Lower leg skin (tissue), 3 donors: ENCODE data around the gene METRN.

Experiments
- CTCF ChIP-seq, 3 donors: fragments of 450-650 bp; IDR thresholded peaks; one replicate each; pipeline ENCODE4 v1.5.1; 2016; ENCODE audit warnings: antibody characterized with exemption in 3 of 3, mild to moderate bottlenecking in 3 of 3, moderate library complexity in 2 of 3
- POLR2A ChIP-seq, 2 donors: fragments of 450-650 bp; IDR thresholded peaks; one replicate each; pipeline ENCODE4 v1.6.1; 2016 to 2017; ENCODE audit warnings: antibody characterized with exemption in 2 of 2, mild to moderate bottlenecking in 1 of 2, moderate library complexity in 1 of 2

- TF ChIP-seq CTCF (IDR thresholded peaks at IDR 0.05): no peak
- no peak for TF ChIP-seq POLR2A (IDR thresholded peaks at IDR 0.05)
Measured at GRCh38 chr16:732332-732731, 17.4 kb downstream of the METRN start.
